Measurements from ENCODE around the gene HSPB6.
"Not testable (repeated sequence)": the region's sequence is repeated elsewhere in the genome, so short reads cannot be mapped to it uniquely, and the experiment has no call there.

The HSPB6 gene

DNA sequence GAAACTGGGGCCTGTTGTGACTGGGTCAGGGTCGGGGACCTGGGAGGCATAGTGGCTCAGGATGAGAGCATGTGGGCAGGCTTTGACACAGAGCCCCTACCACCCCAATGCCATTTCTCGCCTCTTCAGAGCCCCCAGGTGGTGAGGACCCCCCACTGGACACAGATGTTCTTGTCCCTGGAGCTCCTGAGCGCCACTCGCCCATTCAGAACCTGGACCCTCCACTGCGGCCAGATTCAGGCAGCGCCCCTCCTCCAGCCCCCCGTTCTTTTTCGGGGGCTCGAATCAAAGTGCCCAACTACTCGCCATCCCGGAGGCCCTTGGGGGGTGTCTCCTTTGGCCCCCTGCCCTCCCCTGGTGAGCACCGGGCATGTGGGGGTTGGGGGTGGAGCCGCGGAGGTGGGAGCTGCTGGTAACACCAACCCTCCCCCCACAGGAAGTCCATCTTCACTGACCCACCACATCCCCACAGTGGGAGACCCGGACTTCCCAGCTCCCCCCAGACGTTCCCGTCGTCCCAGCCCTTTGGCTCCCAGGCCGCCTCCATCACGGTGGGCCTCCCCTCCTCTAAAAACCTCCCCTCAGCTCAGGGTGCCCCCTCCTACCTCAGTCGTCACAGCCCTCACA is 24.9 kb downstream of the HSPB6 start:
- no peak for DNase-seq (ENCODE audit: low spot score)

DNA sequence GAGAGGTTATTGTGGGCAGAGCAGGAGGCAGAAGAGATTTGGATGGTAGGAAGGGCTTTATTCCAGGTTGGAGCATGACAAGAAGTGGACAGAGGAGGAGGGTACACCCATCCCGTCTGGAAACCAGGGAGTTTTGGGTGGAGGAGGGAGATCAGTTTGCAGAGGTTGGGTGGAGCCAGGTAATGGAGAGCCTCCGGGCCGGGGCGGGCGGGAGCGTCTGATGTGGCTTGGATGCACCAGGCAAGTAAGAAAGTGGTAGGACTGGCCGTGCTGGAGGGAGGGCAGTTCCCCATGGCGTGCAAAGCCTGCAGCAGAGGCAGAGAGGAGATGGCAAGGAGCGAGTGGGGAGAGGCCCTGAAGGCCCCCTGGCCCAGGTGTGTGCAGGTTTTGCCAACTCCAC is 25.5 kb downstream of the HSPB6 start:
- no peak for DNase-seq (ENCODE audit: low spot score)

DNA sequence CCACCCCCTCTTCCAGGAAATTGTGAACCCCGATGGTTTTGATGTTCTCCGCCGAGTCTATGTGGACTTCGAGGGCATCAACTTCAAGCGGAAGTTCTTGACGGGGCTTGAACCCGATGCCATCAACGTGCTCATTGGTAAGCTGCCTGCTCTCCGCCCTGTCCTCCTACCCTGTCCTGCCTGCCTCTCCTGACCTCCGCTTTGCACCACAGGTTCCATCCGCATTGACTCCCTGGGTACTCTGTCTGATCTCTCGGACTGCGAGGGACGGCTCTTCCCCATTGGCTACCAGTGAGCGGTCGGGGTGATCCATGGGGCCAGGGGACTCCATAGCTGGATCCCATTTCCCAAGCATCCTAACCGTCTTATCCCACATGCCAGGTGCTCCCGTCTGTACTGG is 26.5 kb downstream of the HSPB6 start:
- DNase-seq (ENCODE audit: low spot score): no peak

DNA sequence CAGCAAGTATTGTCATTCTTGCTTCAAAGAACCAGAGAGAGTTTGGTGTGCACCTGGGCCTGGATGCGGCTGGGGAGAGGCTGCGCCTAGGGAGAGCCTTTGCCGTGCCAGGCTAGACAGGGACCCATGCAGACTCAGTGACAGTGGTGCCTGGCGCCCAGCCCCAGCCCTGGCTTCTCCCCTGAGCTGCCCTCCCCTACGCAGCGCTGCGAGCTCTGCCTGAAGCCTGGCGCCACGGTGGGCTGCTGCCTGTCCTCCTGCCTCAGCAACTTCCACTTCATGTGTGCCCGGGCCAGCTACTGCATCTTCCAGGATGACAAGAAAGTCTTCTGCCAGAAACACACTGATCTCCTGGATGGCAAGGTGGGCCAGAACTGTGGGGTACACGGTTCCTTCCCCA is 27.1 kb downstream of the HSPB6 start:
- DNase-seq (ENCODE audit: low spot score): no peak

DNA sequence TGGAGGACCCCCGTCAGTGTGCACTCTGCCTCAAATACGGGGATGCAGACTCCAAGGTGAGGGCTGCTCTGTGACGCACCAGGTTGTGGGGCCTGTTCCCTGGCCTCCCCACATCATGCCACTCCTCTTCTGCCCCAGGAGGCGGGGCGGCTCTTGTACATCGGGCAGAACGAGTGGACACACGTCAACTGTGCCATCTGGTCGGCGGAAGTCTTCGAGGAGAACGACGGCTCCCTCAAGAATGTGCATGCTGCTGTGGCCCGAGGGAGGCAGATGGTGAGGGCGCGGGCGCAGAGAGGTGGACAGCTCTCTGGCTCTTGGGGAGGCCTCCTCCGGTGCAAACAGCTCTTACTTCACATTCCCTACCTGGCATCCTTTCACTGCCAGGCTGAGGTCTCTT is 27.8 kb downstream of the HSPB6 start:
- no peak for DNase-seq (ENCODE audit: low spot score)

DNA sequence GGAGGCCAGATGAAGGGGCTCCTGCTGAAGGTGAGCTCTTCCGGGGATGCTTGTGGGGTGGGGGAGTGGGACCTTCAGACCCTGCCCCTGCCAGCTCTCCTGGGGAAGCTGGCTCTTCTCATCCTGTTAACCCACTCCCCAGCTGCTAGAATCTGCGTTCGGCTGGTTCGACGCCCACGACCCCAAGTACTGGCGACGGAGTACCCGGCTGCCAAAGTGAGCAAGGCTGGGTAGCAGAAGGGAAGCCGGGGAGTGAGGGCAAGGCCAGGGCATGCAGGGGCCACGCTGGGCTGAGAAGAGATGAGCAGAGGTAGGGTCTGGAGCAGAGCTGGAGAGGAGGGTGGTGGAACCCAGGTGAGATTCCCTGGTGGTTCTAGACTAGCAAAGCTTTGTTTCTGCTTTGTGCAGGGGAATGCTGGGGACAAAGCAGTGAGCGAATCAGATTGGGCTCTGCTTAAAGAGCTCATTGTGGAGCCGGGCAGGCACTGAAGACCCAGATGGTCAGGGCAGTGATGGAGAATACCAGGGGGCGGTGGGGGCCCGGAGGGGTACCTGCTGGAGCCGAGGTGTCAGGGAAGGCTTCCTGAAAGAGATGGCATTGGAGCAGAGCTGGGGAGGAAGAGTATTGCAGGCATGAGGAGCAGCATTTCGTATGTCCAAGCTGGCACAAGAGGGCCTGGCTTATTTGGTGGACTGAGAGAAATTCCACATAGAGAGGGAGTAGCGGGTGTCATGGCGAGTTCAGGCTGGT is 28.7 kb downstream of the HSPB6 start:
- DNase-seq (ENCODE audit: low spot score): no peak

DNA sequence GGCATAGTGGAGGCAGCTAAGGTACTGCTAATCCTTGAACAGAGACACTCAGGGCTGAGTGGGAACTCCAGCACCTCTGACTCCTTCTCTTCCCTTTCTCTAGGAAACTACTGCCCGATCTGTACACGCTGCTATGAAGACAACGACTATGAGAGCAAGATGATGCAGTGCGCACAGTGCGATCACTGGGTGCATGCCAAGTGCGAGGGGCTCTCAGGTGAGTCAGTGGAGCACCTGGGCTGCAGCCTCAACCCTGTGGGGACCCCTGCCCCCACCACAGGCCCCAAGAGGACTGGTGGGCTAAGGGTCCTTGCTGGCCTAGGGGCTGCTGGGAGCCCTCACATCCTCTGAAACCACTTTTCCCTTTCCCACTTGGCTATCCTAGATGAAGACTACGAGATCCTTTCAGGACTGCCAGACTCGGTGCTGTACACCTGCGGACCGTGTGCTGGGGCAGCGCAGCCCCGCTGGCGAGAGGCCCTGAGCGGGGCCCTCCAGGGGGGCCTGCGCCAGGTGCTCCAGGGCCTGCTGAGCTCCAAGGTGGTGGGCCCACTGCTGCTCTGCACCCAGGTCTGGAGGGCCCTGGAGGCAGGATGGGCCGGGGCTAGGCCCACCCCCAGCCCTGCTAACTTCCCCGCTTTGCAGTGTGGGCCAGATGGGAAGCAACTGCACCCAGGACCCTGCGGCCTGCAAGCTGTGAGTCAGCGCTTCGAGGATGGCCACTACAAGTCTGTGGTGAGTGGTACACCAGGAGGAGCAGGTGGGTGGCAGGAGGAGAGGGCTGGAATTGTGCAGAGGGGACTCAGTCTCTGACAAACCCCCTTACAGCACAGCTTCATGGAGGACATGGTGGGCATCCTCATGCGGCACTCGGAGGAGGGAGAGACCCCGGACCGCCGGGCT is 29.5 kb downstream of the HSPB6 start:
- DNase-seq (ENCODE audit: low spot score): no peak

DNA sequence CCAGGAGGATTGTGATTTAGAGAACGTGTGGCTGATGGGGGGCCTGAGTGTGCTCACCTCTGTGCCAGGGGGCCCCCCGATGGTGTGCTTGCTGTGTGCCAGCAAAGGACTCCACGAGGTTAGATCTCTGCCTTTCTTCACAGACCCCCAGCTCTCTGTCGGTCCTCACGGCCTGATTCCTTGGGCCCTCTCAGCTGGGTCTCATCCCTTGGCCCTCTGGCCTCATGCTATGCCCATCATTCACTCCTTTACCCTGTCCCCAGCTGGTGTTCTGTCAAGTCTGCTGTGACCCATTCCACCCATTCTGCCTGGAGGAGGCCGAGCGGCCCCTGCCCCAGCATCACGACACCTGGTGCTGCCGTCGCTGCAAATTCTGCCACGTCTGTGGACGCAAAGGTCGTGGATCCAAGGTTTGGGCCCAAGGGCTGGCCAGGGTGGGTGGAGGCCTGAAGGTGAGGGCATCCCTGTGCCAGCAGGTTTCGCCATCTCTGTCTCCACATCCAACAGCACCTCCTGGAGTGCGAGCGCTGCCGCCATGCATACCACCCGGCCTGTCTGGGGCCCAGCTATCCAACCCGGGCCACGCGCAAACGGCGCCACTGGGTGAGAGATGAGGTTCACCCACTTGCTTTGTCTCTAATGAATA is 31.5 kb downstream of the HSPB6 start:
- DNase-seq (ENCODE audit: low spot score): no peak

DNA sequence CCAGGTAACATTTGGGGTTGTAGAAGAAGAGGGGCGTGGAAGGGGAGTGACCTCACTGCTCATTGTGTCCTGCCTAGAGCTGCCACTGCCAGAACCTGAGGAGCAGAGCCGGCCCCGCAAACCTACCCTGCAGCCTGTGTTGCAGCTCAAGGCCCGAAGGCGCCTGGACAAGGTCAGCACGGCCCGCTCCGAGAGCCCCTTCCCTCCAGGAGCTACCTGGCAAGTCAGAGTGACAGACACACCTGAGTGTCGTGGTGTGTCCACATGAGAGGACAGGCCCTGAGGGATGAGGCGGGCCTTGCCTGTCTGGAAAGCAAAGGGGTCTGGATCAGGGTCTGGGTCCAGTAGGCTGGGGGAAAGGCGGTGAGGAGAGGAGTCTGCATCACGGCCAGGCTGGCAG is 32.3 kb downstream of the HSPB6 start:
- no peak for DNase-seq (ENCODE audit: low spot score)

DNA sequence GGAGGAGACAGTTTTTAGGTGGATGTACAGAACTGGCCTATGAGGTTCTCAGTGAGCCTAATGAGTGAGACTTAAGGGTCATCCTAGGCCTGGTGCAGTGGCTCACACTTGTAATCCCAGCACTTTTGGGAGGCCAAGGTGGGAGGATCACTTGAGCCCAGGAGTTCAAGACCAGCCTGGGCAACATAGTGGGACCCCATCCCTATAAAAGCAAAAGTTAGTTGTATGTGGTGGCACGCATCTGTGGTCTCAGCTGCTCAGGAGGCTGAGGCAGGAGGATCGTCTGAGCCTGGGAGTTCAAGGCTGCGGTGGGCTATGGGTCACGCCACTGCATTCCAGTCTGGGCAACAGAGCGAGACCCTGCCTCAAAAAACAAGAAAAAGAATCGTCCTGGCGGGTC is 32.7 kb downstream of the HSPB6 start:
- DNase-seq (ENCODE audit: low spot score): not testable (repeated sequence)

DNA sequence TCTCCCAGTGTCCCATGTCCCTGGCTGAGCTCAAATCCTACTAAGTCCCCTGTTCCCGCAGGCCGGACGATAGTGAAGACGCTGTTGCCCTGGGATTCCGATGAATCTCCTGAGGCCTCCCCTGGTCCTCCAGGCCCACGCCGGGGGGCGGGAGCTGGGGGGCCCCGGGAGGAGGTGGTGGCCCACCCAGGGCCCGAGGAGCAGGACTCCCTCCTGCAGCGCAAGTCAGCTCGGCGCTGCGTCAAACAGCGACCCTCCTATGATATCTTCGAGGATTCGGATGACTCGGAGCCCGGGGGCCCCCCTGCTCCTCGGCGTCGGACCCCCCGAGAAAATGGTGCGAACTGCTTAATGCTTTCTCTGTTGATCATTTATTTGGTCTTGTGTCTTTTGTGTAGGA is 33.2 kb downstream of the HSPB6 start:
- no peak for DNase-seq (ENCODE audit: low spot score)

DNA sequence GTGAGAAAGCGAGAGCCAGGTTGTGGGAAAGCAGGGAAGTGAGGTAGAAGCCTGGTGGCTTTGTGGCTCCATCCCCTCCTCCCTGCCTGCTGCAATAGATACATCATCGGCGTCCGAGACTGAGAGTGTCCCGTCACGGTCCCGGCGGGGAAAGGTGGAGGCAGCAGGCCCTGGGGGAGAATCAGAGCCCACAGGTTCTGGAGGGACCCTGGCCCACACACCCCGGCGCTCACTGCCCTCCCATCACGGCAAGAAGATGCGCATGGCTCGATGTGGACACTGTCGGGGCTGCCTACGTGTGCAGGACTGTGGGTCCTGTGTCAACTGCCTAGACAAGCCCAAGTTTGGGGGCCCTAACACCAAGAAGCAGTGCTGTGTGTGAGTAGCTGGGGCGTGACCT is 33.9 kb downstream of the HSPB6 start:
- DNase-seq (ENCODE audit: low spot score): no peak

DNA sequence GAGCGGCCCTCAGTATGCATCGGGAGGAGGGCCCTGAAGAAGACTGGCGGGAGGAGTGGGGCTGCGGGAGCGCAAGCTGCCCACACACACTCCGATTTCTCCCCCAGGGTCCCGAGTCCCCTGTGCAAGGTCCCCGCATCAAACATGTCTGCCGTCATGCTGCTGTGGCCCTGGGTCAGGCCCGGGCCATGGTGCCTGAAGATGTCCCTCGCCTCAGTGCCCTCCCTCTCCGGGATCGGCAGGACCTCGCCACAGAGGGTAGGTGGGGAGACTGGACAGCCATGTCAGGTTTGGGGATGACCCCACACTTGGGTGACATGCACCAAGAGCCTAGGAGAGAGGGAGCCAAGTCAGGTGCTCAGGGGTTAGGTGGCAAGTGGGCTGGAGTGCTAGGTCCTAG is 34.4 kb downstream of the HSPB6 start:
- DNase-seq (ENCODE audit: low spot score): no peak

DNA sequence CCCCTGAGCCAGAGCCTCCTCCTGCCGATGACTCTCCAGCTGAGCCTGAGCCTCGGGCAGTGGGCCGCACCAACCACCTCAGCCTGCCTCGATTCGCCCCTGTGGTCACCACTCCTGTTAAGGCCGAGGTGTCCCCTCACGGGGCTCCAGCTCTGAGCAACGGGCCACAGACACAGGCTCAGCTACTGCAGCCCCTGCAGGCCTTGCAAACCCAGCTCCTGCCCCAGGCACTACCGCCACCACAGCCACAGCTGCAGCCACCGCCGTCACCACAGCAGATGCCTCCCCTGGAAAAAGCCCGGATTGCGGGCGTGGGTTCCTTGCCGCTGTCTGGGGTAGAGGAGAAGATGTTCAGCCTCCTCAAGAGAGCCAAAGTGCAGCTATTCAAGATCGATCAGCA is 35.5 kb downstream of the HSPB6 start:
- DNase-seq (ENCODE audit: low spot score): no peak

DNA sequence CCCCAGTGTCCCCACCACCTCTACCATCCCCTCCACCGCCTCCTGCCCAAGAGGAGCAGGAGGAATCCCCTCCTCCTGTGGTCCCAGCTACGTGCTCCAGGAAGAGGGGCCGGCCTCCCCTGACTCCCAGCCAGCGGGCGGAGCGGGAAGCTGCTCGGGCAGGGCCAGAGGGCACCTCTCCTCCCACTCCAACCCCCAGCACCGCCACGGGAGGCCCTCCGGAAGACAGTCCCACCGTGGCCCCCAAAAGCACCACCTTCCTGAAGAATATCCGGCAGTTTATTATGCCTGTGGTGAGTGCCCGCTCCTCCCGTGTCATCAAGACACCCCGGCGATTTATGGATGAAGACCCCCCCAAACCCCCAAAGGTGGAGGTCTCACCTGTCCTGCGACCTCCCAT is 36.2 kb downstream of the HSPB6 start:
- no peak for DNase-seq (ENCODE audit: low spot score)

DNA sequence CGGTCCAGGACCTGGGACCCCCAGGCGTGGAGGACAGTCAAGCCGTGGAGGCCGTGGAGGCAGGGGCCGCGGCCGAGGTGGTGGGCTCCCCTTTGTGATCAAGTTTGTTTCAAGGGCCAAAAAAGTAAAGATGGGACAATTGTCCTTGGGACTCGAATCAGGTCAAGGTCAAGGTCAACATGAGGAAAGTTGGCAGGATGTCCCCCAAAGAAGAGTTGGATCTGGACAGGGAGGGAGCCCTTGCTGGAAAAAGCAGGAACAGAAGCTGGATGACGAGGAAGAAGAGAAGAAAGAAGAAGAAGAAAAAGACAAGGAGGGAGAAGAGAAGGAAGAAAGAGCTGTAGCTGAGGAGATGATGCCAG is 36.7 kb downstream of the HSPB6 start:
- DNase-seq (ENCODE audit: low spot score): no peak

DNA sequence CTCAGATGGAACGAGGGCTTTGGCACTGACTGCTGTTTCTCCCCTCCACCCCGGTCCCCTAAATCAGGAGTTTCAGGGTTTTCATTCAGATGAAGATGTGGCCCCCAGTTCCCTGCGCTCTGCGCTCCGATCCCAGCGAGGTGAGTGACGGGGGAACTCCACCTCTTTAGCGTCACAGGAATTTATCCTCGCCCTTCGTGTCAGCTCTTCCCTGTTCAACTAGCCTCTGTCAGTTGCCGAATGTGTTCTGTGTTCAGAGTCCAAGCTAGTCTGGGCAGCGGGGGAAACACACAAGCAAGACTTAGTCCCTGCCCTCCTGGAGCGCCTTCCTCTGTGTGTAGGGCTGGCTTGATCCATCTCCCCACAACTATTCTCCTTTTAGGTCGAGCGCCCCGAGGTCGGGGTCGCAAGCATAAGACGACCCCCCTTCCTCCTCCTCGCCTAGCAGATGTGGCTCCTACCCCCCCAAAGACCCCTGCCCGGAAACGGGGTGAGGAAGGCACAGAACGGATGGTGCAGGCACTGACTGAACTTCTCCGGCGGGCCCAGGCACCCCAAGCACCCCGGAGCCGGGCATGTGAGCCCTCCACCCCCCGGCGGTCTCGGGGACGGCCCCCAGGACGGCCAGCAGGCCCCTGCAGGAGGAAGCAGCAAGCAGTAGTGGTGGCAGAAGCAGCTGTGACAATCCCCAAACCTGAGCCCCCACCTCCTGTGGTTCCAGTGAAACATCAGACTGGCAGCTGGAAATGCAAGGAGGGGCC is 37.2 kb downstream of the HSPB6 start:
- DNase-seq (ENCODE audit: low spot score): no peak

DNA sequence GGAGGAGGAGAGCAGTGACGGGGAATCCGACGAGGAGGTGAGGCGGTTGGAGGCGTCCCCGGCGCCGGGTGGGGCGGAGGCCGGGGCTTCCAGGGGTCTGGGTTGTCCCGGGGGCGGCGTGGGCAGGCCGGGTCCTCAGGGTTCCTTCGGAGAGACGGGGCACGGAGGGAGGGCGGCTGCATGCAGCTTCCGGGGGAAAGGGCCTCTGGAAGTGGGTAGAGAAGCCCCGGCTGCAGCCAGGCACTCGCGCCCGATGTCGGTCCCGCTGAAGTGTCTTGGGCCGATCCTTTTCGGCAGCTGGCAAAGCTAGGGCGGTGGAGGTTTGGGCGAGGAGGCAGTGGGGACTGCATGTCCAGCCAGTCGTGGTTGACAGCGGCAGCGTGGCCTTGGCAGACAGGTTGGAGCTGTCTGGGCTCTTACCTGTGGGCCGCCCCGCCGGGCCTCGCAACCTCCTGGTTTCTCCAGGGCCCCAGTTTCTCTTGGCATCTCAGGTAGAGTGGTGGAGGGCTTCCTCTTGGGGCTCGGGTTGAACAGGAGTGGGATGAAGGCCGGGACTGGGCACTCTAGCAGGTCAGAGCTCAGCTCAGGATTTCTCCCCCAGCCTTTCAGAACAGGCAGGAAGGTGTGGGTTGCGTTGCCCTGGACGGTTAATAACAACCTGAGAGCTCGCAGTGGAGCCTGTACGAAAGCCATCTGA is 38.3 kb downstream of the HSPB6 start:
- peak; percentile 20 for DNase-seq (ENCODE audit: low spot score)

DNA sequence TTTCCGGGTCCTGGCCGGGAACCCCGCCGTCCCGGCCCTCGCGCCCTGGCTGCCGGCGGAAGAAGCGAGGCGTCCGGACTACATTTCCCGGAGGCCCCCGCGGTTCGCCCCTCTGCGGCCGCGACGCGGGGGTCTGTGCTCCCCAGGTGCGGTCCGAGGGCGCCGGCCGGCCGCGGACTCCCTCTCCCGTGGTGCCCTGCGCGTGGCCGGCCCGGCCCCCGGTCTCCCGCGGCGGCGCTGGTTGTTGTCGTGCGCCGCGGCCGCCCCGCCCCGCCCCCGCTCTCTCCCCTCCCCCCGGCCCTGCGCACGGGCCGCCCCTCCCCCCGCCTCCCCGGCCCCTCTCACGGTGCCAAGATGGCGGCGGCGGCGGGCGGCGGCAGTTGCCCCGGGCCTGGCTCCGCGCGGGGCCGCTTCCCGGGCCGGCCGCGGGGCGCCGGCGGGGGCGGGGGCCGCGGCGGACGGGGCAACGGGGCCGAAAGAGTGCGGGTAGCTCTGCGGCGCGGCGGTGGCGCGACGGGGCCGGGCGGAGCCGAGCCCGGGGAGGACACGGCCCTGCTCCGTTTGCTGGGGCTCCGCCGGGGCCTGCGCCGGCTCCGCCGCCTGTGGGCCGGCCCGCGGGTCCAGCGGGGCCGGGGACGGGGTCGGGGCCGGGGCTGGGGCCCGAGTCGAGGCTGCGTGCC is 39.0 kb downstream of the HSPB6 start, which contains the start of gene KMT2B:
TSS of gene KMT2B (plus strand) at position 339 of the 680 bp plus-strand sequence. CDS start at position 355, 16 bp downstream.
- DNase-seq (ENCODE audit: low spot score): no peak
